DMS53 treated with DMSO at 0.1 percent for 48 hours (cell line): Measurements from ENCODE around the gene UGT2B28.
"Not testable (repeated sequence)": the region's sequence is repeated elsewhere in the genome, so short reads cannot be mapped to it uniquely, and the experiment has no call there.

Experiments used
- DNase-seq: peaks from one replicate; lab custom pipeline; 2025; ENCODE audit not compliant: unreplicated experiment; lab: John Stamatoyannopoulos, UW

Gene UGT2B28

DNA sequence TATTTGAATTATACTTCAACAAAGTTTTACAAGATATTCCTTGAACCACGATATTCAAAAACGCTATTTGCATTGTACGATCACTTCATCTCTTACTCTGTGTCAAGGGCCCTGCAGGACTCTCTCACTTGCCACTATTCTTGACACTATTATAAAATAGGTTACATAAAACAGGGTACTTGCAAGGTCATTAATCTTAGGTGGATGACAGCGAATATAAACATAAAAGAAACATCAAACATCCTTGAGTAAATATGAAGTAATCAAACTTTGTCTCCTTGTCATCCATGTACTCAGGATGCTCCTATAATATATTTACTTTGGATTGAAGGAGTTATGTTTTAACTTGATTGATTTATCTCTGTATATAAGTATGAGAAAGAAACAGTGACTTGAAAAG is at the start of gene UGT2B28:
UGT2B28 (plus strand) TSS at position 395 of the 400 bp plus-strand sequence. CDS start 26 bp downstream, outside the sequence.
- DNase-seq: not testable (repeated sequence)

DNA sequence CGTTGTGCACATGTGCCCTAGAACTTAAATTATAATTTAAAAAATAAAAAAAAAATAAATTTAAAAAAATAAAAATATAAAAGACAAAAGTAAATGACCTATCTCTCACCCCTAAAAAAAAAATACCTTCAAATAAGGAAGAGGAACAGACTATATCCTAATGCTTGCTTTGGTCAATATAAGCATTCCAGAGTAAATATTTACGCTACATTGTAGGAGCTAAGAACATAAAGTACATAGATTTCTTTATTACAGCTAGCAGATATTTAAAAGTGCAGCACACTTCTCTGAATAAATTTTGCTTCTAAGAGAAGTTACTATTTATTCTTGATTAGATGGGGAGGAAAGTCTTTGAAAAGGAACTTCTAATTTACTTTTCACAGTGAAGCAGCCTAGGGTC is 41.2 kb upstream of the UGT2B28 start:
- no peak for DNase-seq

DNA sequence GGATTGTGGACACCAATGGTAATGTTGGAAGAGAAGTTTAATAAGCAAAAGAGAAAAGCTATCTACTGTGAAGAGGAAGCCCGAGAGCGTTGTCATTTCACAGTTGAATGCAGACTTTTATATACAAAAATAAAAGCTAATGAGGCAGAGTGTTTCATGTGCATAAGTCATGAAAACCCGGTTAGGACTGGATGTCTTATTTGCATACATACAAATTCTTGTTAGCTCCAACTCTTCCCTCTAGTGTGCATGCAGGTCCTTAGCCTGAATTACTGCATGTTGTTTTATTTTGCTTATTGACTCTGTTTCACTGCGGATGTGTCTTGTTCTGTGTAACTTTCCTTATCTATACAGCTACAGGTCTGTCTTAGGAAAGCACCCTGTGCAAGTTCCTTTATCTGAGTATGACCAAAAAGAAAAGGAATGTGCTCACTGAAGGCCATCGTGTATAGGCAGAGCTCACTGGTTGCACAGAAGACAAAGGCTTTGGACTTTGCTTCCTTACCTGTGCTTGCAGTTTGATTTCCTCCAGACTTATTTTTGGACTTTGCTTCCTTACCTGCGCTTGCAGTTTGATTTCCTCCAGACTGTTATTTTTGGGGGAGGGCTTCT is 40.6 kb upstream of the UGT2B28 start:
- no peak for DNase-seq

DNA sequence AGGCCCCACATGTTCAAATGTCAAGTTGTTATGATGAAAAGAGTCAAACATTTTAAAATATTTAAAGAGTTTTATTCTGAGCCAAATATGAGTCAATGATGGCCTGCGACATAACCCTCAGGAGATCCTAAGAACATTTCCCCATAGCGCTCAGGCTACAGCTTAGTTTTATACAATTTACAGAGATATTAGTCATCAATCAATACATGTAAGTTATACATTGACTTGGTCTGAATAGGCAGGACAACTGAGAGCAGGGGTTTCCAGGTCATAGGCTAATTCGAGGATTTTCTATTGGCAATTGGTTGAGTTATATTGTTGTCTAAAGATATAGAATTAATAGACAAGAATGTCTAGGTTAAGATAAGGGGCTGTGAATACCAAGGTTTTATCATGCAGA is 39.5 kb upstream of the UGT2B28 start:
- DNase-seq: not testable (repeated sequence)

DNA sequence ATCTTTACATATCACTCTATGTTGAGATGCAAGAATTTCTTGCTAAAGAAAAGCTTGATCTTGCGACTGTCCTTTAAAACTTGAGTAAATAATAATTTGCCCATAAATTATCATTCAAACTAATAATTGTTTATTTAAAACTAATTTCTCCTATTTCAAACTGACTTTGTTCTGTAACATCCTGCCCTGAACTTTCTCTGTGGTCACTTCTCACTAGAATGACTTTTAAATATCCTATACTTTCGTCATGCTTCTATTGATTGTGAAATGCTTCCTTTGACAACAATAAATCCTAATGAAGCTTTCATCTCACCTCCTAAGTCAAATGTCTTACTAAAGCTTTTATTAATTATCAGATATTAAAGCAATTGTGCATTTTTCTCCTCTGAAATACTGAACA is 38.5 kb upstream of the UGT2B28 start:
- DNase-seq: not testable (repeated sequence)

DNA sequence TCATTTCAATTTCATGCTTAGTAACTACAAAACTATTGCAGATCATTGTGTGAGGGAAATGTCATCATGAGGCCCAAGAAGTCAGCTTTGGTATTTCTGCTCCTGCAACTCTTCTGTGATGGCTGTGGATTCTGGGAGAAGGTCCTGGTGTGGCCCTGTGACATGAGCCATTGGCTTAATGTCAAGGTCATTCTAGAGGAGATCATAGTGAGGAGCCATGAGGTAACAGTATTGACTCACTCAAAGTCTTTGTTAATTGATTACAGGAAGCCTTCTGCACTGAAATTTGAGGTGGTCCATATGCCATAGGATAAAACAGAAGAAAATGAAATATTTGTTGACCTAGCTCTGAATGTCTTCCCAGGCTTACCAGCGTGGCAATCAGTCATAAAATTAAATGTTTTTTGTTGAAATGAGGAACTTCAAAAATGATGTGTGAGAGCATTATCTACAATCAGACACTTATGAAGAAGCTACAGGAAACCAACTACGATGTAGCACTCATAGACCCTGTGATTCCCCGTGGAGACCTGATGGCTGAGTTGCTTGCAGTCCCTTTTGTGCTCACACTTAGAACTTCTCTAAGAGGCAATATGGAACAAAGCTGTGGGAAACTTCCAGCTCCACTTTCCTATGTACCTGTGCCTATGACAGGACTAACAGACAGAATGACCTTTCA is 37.6 kb upstream of the UGT2B28 start:
- DNase-seq: not testable (repeated sequence)

DNA sequence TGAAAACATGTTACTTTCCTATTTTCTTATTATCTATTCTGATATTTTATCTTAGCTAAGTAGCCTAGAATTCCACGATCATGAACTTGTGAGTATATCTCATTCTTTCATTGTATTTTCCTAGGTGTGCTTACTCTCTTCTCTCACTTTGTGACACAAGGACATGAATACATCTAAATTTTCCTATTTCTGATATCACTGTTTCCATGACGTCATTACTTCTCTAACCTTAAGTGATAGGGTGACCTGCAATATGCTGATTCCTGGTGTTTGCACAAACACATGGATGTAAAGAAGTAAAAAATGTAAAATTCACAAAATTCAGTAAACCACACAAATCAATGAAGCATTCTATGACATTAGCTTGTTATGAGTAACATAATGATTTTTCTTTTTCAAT is 29.4 kb upstream of the UGT2B28 start:
- DNase-seq: not testable (repeated sequence)

DNA sequence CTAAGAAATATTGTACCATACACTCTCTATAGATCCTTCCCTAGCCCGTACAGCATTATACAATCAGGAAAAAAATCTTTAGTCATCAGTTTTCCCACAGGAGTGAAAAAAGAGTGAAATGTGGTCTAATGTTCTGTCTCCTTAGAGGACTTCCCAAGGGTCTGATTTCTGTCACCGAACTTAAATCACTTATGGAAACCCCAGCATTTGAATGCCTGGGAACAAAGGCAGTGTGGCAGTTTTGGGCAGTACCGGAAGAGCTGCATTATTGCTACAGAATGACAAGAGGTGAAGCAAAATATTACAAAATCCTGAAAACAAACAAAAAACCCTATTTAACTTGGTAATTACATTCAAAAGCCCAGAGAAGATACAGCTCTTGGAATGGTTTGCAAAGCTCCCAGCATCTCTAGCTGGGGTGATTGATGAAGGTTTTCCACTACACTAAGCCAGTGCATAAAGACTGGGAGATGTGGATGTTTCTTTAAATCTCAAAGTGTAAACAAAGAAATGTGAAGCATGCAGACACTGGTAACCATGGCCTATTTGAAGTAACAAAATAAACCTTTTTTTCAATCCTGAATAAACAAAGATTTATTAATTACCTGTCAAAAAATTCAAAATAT is 27.0 kb upstream of the UGT2B28 start:
- not testable (repeated sequence) for DNase-seq

DNA sequence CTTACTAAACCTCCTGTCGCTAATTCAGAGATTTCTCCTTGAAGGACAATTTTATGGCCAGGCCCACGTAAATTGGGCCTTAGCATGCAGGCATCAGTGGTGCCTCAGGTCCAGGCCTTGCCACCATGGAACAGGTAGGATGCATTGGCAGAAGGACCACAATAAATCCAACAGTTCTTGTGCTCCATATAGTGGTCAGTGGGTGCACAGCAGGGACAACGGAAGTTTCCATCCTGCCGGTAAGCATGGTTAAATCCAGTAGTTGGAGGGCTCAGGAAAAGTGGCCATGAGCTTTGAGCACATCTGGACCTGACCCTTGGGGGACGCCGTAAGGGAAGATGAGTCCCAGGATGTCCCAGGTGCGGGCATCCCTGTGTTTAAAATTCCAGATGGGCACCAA is 11.7 kb upstream of the UGT2B28 start:
- DNase-seq: not testable (repeated sequence)

DNA sequence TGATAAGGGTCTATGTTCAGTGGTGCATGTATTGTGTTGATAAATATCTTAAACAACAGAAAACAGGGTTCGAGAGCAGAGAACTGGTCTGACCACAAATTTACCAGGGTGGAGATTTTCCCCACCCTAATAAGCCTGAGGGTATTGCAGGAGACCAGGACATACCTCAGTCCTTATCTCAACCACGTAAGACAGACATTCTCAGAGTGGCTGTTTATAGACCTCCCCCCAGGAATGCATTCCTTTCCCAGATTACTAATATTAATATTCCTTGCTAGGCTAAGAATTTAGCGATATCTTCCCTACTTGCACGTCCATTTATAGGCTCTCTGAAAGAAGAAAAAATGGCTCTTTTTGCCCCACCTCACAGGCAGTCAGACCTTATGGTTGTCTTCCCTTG is 16.1 kb downstream of the UGT2B28 start:
- DNase-seq: not testable (repeated sequence)

DNA sequence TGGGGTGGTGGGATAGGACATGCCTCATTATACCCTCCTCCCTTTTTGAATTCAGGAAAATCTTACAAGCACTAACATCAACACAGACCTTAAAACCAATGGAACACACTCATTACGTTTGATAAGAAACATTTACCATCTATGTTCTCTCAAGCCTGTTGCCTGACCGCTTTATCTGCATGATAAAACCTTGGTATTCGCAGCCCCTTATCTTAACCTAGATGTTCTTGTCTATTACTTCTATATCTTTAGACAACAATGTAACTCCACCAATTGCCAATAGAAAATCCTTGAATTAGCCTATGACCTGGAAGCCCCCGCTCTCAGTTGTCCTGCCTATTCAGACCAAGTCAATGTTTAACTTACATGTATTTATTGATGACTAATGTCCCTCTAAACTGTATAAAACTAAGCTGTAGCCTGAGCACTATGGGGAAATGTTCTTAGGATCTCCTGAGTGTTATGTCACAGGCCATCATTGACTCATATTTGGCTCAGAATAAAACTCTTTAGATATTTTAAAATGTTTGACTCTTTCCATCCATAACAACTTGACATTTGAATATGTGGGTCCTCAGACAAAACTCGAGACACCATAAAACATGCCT is 28.3 kb downstream of the UGT2B28 start:
- not testable (repeated sequence) for DNase-seq

DNA sequence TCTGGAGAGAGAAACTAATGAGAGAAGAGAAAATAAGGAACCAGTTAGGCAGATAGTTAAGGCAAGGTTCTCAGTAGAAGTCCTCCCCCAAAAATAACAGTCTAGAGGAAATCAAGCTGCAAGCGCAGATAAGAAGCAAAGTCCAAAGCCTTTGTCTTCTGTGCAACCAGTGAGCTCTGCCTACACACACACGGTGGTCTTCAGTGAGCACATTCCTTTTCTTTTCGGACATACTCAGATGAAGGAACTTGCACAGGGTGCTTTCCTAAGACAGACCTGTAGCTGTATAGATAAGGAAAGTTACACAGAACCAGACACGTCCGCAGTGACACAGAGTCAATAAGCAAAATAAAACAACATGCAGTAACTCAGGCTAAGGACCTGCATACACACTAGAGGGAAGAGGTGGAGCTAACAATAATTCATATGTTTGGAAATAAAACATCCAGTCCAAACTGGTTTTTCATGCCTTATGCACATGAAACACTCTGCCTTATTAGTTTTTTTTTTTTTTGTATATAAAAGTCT is 29.3 kb downstream of the UGT2B28 start:
- DNase-seq: peak; percentile 21

DNA sequence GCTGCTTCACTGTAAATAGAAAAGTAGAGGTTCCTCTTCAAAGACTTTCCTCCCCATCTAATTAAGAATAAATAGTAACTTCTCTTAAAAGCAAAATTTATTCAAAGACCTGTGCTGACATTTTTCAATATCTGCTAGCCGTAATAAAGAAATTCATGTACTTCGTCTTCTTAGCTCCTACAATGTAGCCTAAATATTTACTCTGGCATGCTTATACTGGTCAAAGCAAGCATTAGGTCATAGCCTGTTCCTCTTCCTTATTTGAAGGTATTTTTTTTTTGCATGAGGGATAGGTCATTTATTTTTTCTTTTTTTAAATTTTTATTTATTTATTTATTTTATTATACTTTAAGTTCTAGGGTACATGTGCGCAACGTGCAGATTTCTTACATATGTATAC is 30.0 kb downstream of the UGT2B28 start:
- not testable (repeated sequence) for DNase-seq

DNA sequence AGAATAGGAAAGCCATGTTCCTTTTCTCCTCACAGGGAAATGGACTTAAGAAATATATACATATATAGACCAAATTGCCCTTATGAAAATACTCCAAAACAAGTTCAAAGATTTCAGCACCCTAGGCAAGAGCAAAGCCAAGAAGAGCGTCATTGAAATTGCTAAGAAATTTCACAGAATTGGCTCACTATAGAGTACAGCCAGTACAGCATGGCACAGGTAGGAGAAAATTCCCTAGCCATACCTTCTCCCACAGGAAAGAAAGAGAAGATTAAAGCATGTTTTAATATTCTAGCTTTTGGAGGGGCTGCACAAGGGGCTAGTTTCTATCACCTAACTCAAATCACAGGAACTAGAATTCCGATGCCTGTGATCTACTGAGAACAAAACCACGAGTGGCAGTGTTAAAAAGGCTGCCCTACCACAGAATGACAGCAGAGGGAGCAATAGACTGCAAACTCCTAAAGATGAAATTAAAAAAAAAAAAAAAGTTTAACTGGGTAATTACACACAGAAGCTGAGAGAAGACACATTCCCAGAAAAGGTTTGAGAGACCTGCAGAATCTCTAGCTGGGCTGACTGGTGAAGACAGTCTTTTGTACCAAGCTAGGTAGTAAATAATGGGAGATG is 37.5 kb downstream of the UGT2B28 start:
- DNase-seq: peak; percentile 21

DNA sequence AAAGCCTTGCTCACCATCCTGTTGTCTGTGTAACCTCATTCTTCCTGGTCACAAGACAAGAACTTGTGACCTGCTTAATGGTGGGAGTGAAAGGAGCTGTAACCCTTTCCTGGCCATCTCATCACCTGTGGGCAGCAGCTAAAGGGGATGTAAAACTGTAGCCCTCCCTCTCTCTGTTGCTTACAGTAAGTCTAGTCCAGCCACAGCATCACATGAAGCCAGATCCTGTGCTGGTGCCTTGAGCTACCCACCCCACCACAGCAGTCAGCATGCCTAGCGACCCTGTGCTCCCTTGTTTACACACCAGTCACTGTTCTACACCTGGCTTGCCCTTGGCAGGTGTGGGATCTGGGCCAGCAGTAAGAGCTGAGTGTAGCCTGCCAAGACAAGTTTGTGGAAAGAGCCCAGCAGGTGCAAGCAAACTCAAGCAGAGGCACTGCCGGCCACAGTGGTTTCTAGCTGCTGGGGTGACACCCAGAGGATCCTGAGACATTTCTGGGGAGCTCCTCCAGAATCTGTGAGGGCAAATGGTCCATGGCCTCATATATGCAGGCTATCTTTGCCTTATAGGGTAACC is 41.0 kb downstream of the UGT2B28 start:
- peak; percentile 47 for DNase-seq

DNA sequence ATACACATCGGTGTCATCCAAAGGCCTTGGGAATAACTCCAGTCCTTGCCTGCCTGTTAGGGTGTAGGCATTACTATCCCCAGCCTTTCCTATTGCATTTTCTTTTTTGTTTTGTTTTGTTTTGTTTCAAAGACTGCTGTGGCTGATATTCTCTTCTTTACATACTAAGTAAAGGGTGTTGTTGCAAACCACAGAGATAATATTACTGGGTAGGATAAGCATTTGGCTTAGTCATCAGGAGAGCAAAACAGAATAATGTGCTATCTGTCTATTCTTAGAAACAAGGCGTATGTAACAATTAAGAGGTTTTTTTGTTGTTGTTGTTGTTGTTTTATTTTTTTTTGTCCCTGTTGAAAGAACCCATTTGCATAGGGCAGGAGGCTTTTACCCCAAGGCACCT is 41.8 kb downstream of the UGT2B28 start:
- DNase-seq: no peak

DNA sequence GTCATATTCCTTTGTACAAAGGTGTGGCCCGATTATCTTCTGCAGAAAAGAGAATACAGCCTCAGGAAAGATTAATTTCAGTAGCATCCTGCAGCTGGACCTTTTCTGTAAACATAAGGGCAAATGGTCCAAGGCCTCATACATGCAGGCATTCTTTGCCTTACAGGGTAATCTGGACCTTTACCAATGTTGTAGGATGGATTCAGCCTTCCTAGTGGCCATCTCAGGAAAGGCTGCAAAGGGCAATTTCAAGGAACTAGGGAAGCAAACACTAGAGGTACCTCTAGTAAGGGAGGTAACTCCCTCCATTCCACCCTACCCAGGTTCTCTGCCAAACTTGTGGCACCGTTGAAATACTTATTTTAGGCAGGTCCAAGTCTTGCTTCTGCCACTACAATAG is 43.0 kb downstream of the UGT2B28 start:
- DNase-seq: no peak

DNA sequence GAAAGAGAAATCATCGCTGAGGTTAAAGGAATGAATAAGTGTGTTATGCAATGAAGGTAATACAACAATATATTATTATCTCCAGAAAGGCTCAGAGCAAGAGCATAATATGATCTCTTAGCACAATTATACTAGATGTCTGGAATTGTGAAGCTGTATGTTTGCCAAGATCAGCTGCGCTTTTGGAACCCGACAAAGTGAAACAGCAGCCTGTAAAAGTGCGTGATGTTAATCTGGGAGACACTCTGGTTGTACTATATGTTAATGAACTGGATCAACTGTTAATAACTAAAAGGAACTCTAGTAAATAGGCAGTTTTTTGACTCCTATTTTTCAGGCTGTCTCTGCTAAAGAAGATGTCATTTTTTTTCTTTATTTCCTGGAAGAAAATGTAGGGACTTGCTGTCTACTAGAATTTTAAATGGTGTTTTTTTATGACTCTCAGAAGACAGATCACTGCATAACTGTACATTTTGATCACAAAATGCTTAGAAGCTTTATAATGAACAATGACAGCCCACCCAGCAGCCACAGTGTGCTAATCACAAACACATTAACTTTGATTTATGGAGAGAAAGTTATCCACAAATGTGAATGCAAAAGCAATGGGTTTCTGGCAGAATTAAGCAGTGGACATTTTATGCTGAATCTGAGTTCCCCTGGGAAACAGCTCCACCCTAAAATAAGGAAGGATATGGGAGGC is 50.2 kb downstream of the UGT2B28 start:
- no peak for DNase-seq

DNA sequence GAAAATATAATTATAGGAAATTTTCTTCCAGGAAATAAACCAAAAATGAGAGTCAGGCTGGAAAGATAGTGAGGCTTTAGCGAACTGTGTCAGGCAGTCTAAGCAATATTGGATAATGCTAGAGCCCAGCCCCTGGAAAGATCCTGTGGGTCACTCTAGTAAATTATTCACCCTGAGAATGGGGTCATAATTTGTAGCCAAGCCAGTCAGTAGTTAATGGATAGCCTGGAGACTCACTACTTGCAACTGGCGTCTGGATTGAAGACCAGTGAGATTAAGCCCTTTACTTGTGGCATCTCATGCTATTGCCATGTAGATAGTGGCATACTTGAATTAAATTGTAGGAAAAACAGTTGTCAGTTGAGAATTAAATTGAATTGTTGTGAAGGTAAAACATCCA is 51.0 kb downstream of the UGT2B28 start:
- DNase-seq: not testable (repeated sequence)

DNA sequence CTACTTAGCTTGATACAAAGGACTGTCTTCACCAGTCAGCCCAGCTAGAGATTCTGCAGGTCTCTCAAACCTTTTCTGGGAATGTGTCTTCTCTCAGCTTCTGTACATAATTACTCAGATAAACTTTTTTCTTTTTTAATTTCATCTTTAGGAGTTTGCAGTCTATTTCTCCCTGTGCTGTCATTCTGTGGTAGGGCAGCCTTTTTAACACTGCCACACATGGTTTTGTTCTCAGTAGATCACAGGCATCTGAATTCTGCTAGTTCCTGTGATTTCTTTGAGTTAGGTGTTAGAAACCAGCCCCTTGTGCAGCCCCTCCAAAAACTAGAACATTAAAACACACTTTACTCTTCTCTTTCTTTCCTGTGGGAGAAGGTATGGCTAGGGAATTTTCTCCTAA is 55.2 kb downstream of the UGT2B28 start:
- DNase-seq: not testable (repeated sequence)
